Sigmoid colon (tissue), 4 donors: Measurements from ENCODE around the gene ZNF445.

ENCODE experiments used
- EP300 ChIP-seq, 4 donors: sonication (generic); formaldehyde crosslinking; IDR thresholded peaks; one replicate each; pipeline ENCODE4 v1.6.1; 2017; ENCODE audit warnings: antibody characterized with exemption in 4 of 4
- POLR2AphosphoS5 ChIP-seq, 4 donors: sonication (generic); formaldehyde crosslinking; IDR thresholded peaks; one replicate each; pipeline ENCODE4 v1.6.1; 2017; ENCODE audit warnings: antibody characterized with exemption in 4 of 4
- TF ChIP-seq, protein P1 (sequence below), 4 experiments: fragments of 450-650 bp in 3 of 4; fragments of 200-600 bp in 1 of 4; IDR thresholded peaks; one replicate each; pipeline ENCODE4 v1.5.1; 2016 to 2019; ENCODE audit warnings: antibody characterized with exemption in 4 of 4, mild to moderate bottlenecking in 3 of 4, moderate library complexity in 2 of 4

- TF ChIP-seq EP300 (IDR thresholded peaks at IDR 0.05): no peak
- TF ChIP-seq, protein P1, sequence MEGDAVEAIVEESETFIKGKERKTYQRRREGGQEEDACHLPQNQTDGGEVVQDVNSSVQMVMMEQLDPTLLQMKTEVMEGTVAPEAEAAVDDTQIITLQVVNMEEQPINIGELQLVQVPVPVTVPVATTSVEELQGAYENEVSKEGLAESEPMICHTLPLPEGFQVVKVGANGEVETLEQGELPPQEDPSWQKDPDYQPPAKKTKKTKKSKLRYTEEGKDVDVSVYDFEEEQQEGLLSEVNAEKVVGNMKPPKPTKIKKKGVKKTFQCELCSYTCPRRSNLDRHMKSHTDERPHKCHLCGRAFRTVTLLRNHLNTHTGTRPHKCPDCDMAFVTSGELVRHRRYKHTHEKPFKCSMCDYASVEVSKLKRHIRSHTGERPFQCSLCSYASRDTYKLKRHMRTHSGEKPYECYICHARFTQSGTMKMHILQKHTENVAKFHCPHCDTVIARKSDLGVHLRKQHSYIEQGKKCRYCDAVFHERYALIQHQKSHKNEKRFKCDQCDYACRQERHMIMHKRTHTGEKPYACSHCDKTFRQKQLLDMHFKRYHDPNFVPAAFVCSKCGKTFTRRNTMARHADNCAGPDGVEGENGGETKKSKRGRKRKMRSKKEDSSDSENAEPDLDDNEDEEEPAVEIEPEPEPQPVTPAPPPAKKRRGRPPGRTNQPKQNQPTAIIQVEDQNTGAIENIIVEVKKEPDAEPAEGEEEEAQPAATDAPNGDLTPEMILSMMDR (IDR thresholded peaks at IDR 0.05): no peak
- no peak for TF ChIP-seq POLR2AphosphoS5 (IDR thresholded peaks at IDR 0.05)
Measured at GRCh38 chr3:44468572-44469520, 8.6 kb downstream of the ZNF445 start.
